T follicular helper cell (primary cell): ENCODE results near the gene MSN.
"Not testable (repeated sequence)": the region's sequence is repeated elsewhere in the genome, so short reads cannot be mapped to it uniquely, and the experiment has no call there.

Experiments
- DNase-seq: peaks from one replicate; pipeline ENCODE4 v3.0.0-alpha.2; 2020; ENCODE audit warnings: low read depth

MSN gene

DNA sequence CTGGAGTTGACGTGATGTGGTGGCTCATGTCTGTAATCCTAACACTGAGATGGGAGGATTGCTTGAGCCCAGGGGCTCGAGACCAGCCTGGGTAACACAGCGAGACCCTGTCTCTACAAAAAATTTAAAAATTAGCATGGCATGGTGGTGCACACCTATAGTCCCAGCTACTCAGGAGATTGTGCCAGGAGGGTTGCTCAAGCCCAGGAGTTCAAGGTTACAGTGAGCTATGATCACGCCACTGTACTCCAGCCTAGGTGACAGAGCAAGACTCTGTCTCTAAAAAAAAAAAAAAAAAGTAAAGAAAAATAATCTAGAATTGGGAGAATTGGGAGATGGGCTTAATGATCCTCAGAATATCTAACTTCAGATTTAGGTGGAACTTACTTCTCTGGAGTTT lies 51.1 kb downstream of the MSN start:
- DNase-seq: no peak

DNA sequence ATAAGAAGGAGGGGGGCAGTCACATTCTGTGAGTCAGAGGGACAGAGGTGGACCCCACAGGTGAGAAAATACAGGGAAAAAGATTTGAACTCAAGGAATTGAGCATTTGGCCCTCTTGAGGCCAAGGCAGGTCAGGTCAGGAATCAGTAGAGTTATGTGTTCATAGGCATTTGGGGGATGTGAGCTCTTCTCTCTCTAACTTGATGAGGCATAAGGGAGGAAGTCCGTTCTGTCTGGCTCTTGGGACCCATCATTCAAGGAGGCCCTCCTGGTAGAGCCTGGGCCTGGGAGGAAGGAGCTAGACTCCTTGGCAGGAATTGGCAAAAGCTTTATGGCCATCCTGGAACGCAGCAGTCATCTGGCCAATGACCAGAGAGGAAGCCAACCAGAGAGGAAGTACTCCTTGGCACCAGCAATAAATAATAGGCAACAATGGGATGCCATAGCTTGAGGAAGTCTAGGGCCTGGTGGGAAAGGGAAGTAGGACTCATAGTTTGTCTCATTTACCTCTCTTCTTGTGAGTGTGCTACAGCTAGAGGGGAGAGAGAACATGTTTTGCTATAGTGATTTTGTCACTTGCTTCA lies 53.0 kb downstream of the MSN start:
- DNase-seq: no peak

DNA sequence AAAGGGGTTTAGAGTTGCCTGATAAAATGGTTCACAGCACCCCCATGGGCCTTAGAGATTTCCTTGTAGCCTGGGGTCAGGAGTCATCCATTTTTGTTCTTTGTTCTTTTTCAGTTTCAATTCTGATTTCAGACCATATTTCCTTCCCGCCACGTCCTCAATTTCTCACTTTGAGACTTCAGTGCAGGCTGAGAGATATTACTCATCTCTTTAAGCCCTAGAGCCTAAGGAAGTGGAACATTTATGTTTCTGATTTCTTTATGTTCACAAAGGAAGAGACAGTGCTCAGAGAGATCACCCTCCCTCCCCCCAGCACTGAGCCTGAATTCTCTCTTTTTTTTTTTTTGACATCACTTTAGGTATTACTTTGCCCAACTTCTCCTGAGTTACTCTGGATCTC lies 56.3 kb downstream of the MSN start:
- peak; percentile 9 for DNase-seq

DNA sequence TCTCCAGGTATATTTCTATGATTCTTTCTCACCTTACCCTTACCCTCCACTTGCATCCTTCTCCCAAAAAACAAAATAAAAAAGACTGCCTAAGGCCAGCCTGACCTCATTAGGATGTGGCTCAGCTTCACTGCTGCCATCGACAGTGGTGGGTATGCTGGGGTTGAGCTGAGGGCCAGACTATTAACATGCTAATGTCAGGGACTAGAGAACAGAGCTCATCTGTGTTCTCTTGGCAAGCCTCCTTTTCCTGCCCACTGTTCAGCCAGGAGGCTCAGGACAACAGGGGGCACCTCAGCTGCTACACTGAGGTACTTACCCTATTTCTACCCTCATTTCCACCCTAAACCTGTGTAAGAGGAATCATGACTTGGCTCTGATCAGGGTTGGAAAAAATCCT lies 59.3 kb downstream of the MSN start:
- no peak for DNase-seq

DNA sequence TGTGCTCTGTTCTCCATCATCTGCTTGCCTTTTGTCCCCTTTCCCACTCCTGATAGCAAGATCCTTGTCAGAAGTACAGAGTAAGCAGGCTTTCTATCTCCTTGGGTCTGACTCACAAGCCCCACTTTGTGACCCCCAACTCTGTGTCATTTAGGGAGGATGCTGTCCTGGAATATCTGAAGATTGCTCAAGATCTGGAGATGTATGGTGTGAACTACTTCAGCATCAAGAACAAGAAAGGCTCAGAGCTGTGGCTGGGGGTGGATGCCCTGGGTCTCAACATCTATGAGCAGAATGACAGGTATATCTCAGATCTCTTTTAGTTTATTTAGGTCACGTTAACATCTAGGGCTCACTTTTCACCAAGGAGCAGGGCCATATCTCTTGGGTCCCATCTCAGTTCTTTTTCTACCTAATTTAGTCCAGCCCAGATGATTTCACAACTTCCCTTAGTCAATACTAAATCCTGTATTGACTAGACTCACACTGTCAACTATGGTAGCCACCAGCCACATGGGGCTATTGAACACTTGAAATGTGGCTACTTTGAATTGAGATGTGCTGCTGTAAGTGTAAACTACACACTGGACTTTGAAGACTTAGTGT lies 64.3 kb downstream of the MSN start:
- no peak for DNase-seq

DNA sequence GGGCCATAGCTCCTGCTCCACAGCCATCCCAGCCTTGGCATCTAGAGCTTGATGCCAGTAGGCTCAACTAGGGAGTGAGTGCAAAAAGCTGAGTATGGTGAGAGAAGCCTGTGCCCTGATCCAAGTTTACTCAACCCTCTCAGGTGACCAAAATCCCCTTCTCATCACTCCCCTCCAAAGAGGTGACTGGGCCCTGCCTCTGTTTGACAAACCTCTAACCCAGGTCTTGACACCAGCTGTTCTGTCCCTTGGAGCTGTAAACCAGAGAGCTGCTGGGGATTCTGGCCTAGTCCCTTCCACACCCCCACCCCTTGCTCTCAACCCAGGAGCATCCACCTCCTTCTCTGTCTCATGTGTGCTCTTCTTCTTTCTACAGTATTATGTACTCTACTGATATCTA lies 73.5 kb downstream of the MSN start:
- no peak for DNase-seq

DNA sequence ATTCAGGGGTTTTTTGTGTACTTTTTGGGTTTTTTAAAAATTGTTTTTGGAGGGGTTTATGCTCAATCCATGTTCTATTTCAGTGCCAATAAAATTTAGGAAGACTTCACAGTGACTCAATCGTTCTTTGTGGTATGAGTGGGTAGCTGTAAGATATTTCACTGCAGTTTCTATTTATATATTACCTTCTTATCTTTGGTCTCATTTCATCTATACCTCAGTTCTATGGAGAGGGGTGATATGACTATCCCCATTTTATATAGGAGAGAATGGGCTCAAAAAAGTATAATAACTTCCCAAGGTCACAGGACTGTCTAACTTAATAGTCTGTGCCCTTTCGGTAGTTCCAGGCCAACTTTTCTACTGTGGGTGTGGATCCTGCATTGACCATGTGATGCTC lies 74.4 kb downstream of the MSN start:
- DNase-seq: no peak

DNA sequence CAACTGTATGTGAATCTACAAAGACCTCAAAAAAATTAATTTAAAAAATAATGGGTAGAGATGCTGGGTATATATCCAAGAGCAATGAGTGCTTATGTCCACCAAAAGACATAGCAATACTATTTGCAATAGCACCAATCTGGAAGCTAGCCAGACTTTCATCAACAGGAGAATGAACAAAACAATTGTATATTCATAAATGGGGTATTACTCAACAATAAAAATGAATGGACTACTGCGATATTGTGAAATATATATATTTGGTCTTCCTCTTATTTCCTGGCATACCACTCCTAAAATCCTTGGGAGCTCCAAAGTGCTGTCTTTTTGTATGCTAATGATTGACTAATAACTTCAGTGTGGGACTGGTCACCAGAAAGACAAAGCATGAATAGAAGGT lies 77.5 kb downstream of the MSN start:
- DNase-seq: no peak

DNA sequence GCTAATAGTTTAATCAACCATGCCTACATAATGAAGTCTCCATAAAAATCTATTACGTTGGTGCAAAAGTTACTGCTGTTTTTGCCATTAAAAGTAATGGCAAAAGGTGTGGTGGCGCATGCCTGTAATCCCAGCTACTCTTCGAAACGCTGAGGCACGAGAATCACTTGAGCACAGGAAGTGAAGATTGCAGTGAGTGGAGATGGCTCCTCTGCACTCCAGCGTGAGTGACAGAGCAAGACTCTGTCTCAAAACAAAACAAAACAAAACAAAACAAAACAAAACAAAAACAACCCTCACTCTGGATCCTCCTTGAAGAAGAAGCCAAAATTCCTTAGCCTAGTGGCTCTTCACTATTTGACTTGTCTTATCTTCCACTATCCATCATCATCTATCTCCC lies 78.0 kb downstream of the MSN start:
- no peak for DNase-seq

DNA sequence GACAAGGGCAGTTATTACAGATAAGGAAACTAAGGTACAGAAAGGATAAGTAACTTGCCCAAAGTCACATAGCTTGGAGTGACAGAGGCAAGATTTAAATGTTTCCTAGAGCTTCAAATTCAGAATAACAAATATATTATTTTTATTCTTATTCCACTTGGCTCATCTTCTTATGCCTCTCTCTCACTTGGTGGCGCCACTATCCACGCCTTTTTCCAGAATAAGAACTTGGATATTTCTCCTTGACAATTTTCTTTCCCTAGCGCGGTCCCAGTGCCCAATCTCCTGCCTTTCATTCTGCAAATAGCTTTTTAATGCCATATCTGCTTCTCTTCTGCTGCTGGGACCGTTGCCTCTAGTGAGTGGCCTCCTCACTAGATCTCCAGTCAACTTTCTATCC lies 78.5 kb downstream of the MSN start:
- no peak for DNase-seq

DNA sequence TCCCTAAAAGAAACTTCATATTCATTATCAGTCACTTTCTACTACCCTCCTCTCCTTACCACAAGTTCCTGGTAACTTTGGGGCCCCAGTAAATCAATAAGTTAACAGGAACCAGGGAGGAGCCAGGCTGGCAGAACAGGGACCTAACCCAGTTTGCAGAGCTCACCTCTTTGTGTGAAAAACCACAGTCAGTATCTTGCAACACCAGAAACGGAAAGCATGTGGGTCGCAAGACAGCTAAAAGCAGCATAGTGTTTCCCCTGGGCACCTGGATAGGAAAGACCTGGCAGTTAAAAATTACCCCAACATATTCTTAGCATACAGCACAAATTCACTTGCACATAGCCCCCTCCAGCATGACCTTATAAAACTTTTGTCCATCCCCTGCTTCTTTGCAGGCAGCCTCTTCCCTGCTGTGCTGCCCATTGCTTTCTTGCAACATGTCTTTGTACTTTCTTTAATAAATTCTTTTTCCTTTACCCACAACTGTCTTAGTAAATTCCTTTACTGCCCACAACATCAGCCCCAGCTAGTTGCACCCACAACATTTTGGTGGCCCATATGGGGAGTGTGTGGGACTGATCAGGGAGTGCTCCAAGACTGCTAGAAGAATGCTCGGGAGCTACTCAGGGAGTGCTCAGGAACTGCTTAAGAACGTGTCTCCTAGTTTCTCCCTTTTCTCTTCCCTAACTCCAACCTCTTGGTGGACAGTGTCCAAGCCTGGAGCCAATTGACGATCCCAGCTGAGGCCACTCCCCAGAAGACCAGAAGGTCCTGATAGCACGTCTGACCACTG lies 83.4 kb downstream of the MSN start:
- no peak for DNase-seq

DNA sequence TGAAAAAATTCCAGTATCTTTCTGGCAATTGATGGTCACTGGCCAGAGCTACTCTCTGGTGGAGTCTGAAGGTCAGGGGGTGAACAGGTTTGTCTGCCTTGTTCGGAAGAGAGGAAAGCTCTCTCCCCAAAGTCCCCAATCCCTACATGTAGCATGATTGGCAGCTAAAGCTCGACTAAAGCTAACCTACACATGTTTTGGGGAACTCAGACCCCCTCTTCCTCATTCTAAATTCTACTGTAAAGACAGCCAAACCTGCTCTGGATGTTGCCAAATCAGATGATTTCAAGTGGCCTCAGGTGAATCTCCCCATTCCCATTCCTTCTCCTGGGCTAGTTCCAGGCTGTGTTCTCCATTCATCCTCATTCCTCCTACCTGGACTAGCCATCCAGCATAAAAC lies 84.1 kb downstream of the MSN start:
- DNase-seq: no peak

DNA sequence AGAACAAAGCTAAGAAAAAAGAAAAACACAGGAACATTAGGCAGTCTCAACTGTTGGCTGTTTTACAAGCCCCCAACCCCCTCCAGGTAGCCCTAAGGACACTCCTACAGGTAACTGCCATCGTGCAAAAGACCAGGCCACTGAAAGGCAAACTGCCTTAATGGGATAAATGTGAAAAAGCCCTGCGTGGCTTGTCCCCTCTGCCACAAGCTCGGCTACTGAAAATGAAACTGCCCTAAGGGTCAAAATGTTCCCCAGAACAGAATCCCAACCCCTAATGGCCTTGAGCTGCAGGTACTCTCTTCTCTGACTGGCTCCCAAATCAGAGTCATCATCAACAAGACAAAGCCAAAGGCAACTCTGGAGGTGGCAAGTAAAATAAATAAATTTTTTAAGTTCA lies 84.8 kb downstream of the MSN start:
- no peak for DNase-seq

DNA sequence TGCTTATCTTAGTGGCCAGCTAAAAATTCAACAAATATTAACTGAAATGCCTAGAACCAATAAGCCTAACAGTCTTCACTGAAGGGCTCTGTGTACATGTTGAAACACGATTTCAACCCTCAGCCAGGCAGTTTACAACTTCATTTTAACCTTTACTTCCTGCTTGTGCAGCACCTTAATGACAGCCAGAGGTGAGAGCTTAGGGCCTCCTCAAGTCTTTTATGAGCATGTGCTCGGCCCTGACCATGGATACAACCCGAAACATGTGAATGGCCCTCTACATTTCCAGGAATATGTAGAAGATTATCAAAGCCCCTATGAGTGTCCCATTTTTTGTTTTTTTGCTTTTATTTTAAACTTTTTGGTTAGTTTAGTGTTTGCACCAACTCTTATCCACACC lies 88.3 kb downstream of the MSN start:
- DNase-seq: no peak

DNA sequence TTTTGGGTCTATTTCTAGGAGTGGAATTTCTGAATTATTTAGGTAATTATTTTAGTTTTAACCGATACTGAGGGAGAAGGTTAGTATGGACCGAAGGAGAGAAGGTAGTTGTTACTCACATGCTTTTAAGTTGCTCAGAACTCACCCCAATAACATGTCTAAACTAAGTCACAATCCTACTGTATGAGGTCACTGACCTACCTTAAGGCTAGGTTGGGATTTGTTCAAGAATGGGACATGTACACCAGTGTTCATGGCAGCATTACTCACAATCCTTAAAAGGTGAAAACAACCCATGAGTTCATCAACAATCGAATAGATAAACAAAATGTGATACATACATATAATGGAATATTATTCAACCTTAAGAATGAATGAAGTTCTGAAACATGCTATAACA lies 90.5 kb downstream of the MSN start:
- DNase-seq: no peak

DNA sequence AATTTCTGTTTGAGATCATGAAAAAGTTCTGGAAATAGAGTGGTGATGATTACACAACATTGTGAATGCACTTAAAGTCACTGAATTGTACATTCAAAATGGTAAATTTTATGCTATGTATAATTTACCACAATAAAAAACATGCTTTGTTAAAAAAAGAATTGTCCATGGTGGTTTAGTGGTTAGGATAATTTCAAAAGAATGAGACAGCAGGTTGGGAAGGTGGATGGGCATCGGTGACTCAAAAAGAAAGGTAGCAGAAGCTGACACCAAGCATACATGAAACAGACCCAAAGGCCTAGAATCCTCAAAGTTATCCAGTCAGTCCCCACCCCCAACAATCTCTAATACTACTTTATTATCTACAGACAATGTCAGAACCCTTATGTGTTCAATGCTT lies 91.1 kb downstream of the MSN start:
- DNase-seq: no peak

DNA sequence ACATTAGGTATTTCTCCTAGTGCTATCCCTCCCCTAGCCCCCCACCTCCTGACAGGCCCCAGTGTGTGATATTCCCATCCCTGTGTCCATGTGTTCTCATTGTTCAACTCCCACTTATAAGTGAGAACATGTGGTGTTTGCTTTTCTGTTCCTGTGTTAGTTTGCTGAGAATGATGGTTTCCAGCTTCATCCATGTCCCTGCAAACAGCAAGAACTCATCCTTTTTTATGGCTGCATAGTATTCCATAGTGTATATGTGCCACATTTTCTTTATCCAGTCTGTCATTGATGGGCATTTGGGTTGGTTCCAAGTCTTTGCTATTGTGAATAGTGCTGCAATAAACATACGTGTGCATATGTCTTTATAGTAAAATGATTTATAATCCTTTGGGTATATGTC lies 92.1 kb downstream of the MSN start:
- not testable (repeated sequence) for DNase-seq

DNA sequence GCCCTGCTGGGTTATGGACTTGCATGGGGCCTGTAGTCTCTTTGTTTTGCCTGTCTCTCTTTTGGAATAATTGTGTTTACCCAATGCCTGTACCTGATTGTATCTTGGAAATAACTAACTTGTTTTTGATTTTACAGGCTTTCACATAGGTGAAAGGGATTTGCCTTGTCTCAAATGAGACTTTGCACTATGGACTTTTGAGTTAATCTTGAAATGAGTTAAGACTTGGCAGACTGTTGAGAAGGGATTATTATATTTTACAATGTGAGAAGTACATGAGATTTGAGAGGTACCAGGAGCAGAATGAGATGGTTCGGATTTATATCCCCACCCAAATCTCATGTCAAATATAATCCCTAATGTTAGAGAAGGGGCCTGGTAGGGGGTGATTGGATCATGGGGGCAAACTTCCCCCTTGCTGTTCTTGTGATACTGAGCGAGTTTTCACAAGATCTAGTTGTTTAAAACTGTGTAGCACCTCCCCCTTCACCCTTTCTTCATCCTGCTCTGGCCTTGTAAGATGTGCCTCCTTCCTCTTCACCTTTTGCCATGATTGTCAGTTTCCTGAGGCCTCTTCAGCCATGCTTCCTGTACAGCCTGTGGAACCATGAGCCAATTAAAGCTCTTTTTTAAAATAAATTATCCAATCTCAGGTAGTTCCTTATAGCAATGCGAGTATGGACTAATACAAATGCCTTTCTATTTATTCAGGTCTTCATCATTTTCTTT lies 102.3 kb downstream of the MSN start:
- DNase-seq: no peak

DNA sequence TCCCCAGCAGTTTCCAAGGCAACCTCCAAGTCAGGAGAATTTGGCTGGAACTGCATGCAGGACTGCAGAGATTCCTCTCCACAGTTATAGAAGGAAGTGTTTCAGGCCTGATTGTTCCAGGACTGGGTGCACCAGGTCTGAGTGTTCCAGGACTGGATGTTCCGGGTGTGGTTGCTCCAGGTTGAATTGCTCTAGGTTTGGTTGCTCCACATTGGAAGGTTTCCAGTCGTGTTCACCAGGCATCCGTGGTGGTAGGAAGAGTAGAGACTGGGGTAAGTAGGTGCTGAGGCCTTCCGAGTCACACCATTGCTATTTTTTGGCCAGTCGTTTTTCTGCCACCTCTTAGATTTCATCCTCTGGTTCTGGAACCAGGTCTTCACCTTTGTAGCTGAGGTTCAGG lies 105.4 kb downstream of the MSN start:
- DNase-seq: no peak

DNA sequence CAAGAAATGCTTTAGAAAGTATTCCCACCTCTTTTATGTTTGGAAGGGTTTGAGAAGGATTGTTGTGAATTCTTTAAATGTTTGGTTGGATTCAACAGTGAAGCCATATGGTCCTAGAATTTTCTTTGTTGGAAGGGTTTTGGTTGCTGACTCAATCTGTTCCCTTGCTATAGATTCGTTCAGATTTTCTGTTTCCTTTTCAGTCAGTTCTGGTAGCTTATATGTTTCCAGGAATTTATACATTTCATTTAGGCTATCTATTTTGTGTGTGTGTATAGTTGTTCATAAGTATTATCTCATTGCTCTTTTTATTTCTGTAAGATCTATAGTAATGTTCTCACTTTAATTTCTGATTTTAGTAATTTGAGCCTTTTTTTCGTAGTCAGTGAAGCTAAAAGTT lies 114.4 kb downstream of the MSN start:
- no peak for DNase-seq

DNA sequence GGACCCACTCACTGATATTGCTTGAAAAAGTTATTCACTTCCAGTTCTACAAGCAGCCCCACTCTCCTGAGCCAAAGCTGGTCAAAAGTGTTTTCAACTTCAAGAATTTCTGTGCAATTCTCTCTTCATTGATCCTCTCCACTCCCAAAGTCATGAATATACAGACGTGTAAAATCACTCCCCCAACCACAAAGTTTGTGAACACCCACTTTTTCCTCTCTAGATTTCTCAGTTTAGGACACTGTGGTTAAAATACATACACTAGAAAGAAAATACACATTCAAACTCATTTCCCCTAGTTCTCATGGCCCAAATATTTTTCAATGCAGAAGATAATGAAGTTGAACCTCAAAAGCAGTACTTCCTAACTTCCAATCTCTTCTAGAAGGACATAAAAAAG lies 116.3 kb downstream of the MSN start:
- DNase-seq: no peak
